ENCODE data around the gene CNGB1.

DNA sequence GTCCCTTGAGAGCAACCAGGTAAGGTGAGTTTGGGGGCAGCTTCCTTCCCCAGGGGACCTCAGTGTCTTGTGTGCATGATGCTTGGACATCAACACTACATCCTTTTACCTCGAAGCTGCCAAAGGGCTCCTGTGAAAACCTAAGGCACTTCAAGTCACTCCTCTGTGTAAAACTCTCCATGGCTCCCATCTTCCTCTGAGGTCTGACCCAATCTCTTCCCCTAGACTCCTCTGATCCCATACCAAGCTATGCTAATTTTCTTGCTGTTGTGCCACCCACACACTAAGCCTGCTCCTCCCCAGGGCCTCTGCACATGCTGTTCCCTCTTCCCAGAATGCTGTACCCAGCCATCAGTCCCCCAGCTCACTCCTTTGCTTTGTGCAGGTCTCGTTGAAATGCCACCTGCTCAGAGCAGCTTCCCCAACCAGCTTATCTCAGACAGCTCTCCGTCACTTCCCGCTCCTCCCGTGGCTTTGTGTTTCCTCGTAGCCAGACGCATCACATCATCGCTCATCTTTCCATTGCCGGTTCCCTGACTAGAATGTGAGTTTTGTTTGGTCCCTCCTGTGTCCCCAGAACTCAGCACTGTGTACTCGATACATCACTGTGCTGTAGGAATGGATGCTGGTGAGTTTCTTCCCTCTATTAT is 78.4 kb downstream of the CNGB1 start:
- TF ChIP-seq, protein P1, sequence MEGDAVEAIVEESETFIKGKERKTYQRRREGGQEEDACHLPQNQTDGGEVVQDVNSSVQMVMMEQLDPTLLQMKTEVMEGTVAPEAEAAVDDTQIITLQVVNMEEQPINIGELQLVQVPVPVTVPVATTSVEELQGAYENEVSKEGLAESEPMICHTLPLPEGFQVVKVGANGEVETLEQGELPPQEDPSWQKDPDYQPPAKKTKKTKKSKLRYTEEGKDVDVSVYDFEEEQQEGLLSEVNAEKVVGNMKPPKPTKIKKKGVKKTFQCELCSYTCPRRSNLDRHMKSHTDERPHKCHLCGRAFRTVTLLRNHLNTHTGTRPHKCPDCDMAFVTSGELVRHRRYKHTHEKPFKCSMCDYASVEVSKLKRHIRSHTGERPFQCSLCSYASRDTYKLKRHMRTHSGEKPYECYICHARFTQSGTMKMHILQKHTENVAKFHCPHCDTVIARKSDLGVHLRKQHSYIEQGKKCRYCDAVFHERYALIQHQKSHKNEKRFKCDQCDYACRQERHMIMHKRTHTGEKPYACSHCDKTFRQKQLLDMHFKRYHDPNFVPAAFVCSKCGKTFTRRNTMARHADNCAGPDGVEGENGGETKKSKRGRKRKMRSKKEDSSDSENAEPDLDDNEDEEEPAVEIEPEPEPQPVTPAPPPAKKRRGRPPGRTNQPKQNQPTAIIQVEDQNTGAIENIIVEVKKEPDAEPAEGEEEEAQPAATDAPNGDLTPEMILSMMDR (IDR thresholded peaks at IDR 0.05), result no peak
- TF ChIP-seq POLR2A (IDR thresholded peaks at IDR 0.05), result no peak

Measured in ovary (tissue), 3 donors.